Lung (tissue), 12 donors: Measurements from ENCODE around the gene WASF2. TPM values are rescaled to one million over a fixed set of nuclear protein-coding genes. Genes with fewer than 3 reads are reported as not detected.

Experiments used
- ATAC-seq: fragments of 200-7000 bp; cut with Tn5 transposase; one replicate; pipeline ENCODE4 v1.9.1; 2020; ENCODE audit warnings: moderate number of reproducible peaks; ENCODE audit not compliant: insufficient read depth, low FRiP score
- DNase-seq, 3 donors: peaks; one replicate each; pipeline ENCODE4 v3.0.0-alpha.2; 2013 to 2017
- H3K27ac ChIP-seq, 2 donors: one replicate each; pipeline ENCODE4 v1.5.1; 2013; ENCODE audit warnings: mild to moderate bottlenecking in 2 of 2, moderate library complexity in 2 of 2, control low read depth in 1 of 2, inconsistent platforms in 1 of 2, low read depth in 1 of 2, low read length in 1 of 2
- H3K27me3 ChIP-seq, 3 donors: one replicate each; pipeline ENCODE4 v1.5.1; 2013; ENCODE audit warnings: low read length in 2 of 3; ENCODE audit not compliant: control insufficient read depth in 3 of 3, insufficient read depth in 3 of 3
- H3K36me3 ChIP-seq, 4 donors: one replicate each; pipeline ENCODE4 v1.5.1; 2013; ENCODE audit warnings: low read length in 4 of 4, mild to moderate bottlenecking in 1 of 4, moderate library complexity in 1 of 4; ENCODE audit not compliant: control insufficient read depth in 4 of 4, insufficient read depth in 4 of 4
- H3K4me1 ChIP-seq, 5 donors: one replicate each; pipeline ENCODE4 v1.5.1; 2013; ENCODE audit warnings: low read length in 5 of 5, mild to moderate bottlenecking in 2 of 5, moderate library complexity in 1 of 5; ENCODE audit not compliant: control insufficient read depth in 5 of 5, insufficient read depth in 5 of 5
- H3K4me3 ChIP-seq: one replicate; pipeline ENCODE4 v1.5.1; 2013; ENCODE audit warnings: mild to moderate bottlenecking, control low read depth, moderate library complexity
- H3K9ac ChIP-seq, 2 donors: one replicate each; pipeline ENCODE4 v1.5.1; 2013; ENCODE audit warnings: low read length in 2 of 2, control low read depth in 1 of 2; ENCODE audit not compliant: insufficient read depth in 1 of 2
- H3K9me3 ChIP-seq, 4 donors: one replicate each; pipeline ENCODE4 v1.5.1; 2013; ENCODE audit warnings: low read length in 3 of 4, mild to moderate bottlenecking in 1 of 4, moderate library complexity in 1 of 4; ENCODE audit not compliant: control insufficient read depth in 4 of 4, insufficient read depth in 3 of 4
- WGBS, 2 donors: extraction: QIAGEN DNeasy Blood & Tissue Kit; methylation state at CpG; one replicate each; pipeline ENCODE4 v1.1.7; 2013; 5-methylcytosine and 5-hydroxymethylcytosine counted together
- polyA plus RNA-seq, 2 donors: library from polyadenylated mRNA; stranded (reverse); fragments of 200-250 nt; gene quantifications; one replicate each; pipeline ENCODE4 v1.2.1, GENCODE V29; 2013
- total RNA-seq, 2 donors: library from RNA; depleted of rRNA in 1 of 2; stranded (reverse); fragments of >200 nt in 1 of 2; gene quantifications; one replicate each; pipeline ENCODE4 v1.2.1, GENCODE V29; 2014 to 2021
- TF ChIP-seq, protein P1 (sequence below): IDR thresholded peaks from 2 replicates; pipeline ENCODE4 v1.5.1; 2012; ENCODE audit warnings: mild to moderate bottlenecking; ENCODE audit errors: control extremely low read depth, extremely low read depth
- donor health status: control.
- donor health status: control.
- donor health status: Bipolar disorder and iron deficiency.
- donor health status: healthy.
- donor health status: DM: yes; HTN: yes; CAD: no.

Gene WASF2
- total and polyA plus RNA-seq, 4 donors, result 27.3 to 136 (median 49.5) TPM

DNA sequence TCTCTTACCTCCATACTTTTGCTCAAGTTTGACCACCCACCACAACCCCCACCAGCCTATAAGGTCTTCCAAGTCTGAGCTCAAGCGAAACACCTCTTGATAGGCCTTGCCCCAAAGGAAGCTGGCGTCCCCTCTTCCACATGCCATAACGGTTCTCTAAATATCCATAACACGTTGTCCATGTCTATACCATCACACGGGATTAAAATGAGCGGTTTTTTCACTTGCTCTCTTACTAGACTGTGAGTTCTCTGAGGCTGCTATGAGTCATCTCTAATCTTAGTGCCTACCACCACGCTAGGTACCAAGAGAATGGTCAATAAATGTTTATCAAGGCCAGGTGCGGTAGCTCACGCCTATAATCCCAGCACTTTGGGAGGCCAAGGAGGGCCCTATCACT, 41.0 kb downstream of the WASF2 start:
- no peak for DNase-seq
- Histone ChIP-seq H3K4me3 (no peak overlapping the region), H3K36me3 (peaks cover 0 to 9% (median 3%) of the 10 kb centered on the region in 4 donors), H3K27ac (no peak overlapping the region), H3K9ac (no peak overlapping the region), H3K9me3 (no peaks in the 10 kb centered on the region), H3K27me3 (no peaks in the 10 kb centered on the region), H3K4me1 (peaks cover 0 to 11% (median 0%) of the 10 kb centered on the region in 5 donors)
- TF ChIP-seq, protein P1, sequence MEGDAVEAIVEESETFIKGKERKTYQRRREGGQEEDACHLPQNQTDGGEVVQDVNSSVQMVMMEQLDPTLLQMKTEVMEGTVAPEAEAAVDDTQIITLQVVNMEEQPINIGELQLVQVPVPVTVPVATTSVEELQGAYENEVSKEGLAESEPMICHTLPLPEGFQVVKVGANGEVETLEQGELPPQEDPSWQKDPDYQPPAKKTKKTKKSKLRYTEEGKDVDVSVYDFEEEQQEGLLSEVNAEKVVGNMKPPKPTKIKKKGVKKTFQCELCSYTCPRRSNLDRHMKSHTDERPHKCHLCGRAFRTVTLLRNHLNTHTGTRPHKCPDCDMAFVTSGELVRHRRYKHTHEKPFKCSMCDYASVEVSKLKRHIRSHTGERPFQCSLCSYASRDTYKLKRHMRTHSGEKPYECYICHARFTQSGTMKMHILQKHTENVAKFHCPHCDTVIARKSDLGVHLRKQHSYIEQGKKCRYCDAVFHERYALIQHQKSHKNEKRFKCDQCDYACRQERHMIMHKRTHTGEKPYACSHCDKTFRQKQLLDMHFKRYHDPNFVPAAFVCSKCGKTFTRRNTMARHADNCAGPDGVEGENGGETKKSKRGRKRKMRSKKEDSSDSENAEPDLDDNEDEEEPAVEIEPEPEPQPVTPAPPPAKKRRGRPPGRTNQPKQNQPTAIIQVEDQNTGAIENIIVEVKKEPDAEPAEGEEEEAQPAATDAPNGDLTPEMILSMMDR, result no peak
- WGBS, 2 donors, result 96% methylated on average over 9 of the region's 9 CpGs
- no peak for ATAC-seq

DNA sequence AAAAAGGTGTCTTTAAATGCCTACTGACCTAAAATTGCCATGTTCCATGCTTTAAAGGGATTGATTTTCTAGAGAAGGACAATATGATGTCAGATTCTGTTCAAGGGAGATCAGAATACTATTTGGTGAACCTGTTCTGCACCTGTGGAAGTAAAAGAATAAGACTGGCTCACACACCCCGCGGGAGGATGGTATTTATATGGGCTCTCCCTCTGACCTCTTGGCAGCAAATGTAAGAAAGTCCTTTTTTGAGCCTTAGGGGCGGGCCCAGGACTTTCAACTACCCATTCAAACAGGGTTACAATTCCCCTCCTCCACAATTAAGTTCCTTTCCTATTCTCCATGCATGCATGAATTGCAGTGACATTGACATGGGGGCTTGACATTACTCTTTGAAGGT, 42.1 kb downstream of the WASF2 start:
- TF ChIP-seq, protein P1, result no peak

DNA sequence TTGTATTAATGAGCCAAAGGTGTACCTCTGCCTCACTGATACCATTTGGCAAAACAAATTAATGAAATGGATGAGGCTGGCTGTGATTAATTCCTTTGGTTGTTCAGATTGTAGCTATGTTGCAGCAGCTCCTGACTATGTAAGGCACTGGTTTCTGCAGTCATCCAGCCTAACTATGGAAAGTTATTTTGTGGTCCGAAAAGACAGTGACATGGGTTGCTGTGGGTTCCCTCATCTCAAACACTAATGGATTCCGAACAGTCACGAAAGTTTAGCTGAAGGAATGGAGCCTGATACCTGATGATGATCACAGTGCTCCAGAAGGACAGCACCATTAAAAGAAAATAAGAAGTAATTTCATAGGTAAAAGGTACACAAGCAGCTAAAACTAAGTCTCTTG, 42.6 kb downstream of the WASF2 start:
- no peak overlapping the region for H3K9ac ChIP-seq
- H3K27me3 ChIP-seq, result no peaks in the 10 kb centered on the region
- ATAC-seq, result no peak
- H3K36me3 ChIP-seq, result peaks cover 0 to 9% (median 3%) of the 10 kb centered on the region in 4 donors
- H3K9me3 ChIP-seq, result no peaks in the 10 kb centered on the region
- H3K4me1 ChIP-seq, result peaks cover 0 to 11% (median 0%) of the 10 kb centered on the region in 5 donors
- TF ChIP-seq, protein P1, result no peak
- no peak overlapping the region for H3K4me3 ChIP-seq
- 95 to 97% methylated on average over 3 of the region's 3 CpGs for WGBS, 2 donors
- no peak for DNase-seq
- H3K27ac ChIP-seq, result no peak overlapping the region

More for the DNA sequence above, 42.1 kb downstream of the WASF2 start:
- Histone ChIP-seq H3K4me1 (peaks cover 0 to 11% (median 0%) of the 10 kb centered on the region in 5 donors), H3K9me3 (no peaks in the 10 kb centered on the region), H3K27ac (no peak overlapping the region), H3K4me3 (no peak overlapping the region), H3K9ac (no peak overlapping the region), H3K36me3 (peaks cover 0 to 9% (median 3%) of the 10 kb centered on the region in 4 donors), H3K27me3 (no peaks in the 10 kb centered on the region)
- DNase-seq (no peak), ATAC-seq (no peak)
- WGBS, 2 donors, result 68 to 74% methylated on average over 3 of the region's 3 CpGs

DNA sequence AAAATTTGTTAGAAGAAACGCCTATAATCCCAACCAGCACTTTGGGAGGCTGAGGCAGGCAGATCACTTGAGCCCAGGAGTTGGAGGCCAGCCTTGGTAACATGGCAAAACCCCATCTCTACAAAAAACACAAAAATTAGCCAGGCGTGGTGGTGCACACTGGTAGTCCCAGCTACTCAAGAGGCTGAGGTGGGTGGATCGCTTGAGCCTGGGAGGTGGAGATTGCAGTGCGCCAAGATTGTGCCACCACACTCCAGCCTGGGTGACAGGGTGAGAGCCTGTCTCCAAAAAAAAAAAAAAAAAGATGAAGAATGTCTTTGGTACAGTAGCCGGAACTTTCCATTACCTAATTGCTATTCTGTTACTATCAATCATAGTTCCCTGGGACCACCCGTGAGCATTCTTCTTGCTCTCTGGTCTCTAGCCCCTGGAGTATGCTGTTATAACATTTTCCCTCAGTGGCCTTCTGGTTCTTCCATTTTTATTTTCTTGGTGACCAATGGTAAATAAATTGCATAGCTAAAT, 43.4 kb downstream of the WASF2 start:
- ATAC-seq (no peak), DNase-seq (no peak)
- 92 to 93% methylated on average over 6 of the region's 6 CpGs for WGBS, 2 donors
- H3K4me1 ChIP-seq, result peaks cover 0 to 11% (median 0%) of the 10 kb centered on the region in 5 donors
- no peaks in the 10 kb centered on the region for H3K9me3 ChIP-seq
- no peak overlapping the region for H3K9ac ChIP-seq
- H3K27ac ChIP-seq, result no peak overlapping the region
- peaks cover 0 to 9% (median 3%) of the 10 kb centered on the region in 4 donors for H3K36me3 ChIP-seq
- H3K27me3 ChIP-seq, result no peaks in the 10 kb centered on the region
- no peak overlapping the region for H3K4me3 ChIP-seq
- TF ChIP-seq, protein P1, result no peak
